Activated B cell treated with CpG ODN at 0.5 μM for 24 hours (primary cell): Measurements from ENCODE around the gene LRG1. TPM values are rescaled to one million over a fixed set of nuclear protein-coding genes. Genes with fewer than 3 reads are reported as not detected.

ENCODE experiments used
- ATAC-seq: fragments of 200-7000 bp; cut with Tn5 transposase; one replicate; pipeline ENCODE4 v1.10.0; 2021; ENCODE audit warnings: low read depth, mild to moderate bottlenecking, moderate library complexity
- CTCF ChIA-PET: fragments of 350-600 bp; sonication (Branson Sonifier 250); formaldehyde crosslinking; loops from one replicate; lab custom pipeline; 2021; ENCODE audit warnings: antibody characterized with exemption; lab: Charles Lee
- POLR2A ChIA-PET: fragments of 350-600 bp; sonication (Branson Sonifier 250); formaldehyde crosslinking; loops from one replicate; lab custom pipeline; 2021; ENCODE audit warnings: antibody characterized with exemption; lab: Charles Lee
- DNase-seq: peaks from one replicate; pipeline ENCODE4 v3.0.0; 2022
- H3K27ac Mint-ChIP-seq: one replicate; pipeline ENCODE4 v1.8.0; 2020; ENCODE audit warnings: mixed read lengths
- H3K27me3 Mint-ChIP-seq: one replicate; pipeline ENCODE4 v1.8.0; 2021; ENCODE audit warnings: mixed read lengths
- H3K36me3 Mint-ChIP-seq: one replicate; pipeline ENCODE4 v1.8.0; 2021; ENCODE audit warnings: low read depth, mixed read lengths
- H3K4me1 Mint-ChIP-seq: one replicate; pipeline ENCODE4 v1.8.0; 2021; ENCODE audit warnings: mixed read lengths
- H3K4me3 Mint-ChIP-seq: one replicate; pipeline ENCODE4 v1.8.0; 2020; ENCODE audit warnings: mild to moderate bottlenecking, mixed read lengths
- H3K9me3 Mint-ChIP-seq: one replicate; pipeline ENCODE4 v1.8.0; 2020; ENCODE audit warnings: mixed read lengths
- CTCF ChIP-seq: fragments of 200-600 bp; IDR thresholded peaks from one replicate; pipeline ENCODE4 v1.8.0; 2022; ENCODE audit warnings: antibody characterized with exemption, mild to moderate bottlenecking
- intact Hi-C: fragments of 100-400 bp; cut with micrococcal nuclease; formaldehyde crosslinking; loops from one replicate; pipeline ENCODE4 v1.15.1; 2024
- total RNA-seq: library from RNA; stranded (reverse); gene quantifications from 2 replicates; pipeline ENCODE4 v1.2.3, GENCODE V29; 2022

Gene LRG1
- total RNA-seq, result 0.42 and 2.0 TPM in 2 replicates

DNA sequence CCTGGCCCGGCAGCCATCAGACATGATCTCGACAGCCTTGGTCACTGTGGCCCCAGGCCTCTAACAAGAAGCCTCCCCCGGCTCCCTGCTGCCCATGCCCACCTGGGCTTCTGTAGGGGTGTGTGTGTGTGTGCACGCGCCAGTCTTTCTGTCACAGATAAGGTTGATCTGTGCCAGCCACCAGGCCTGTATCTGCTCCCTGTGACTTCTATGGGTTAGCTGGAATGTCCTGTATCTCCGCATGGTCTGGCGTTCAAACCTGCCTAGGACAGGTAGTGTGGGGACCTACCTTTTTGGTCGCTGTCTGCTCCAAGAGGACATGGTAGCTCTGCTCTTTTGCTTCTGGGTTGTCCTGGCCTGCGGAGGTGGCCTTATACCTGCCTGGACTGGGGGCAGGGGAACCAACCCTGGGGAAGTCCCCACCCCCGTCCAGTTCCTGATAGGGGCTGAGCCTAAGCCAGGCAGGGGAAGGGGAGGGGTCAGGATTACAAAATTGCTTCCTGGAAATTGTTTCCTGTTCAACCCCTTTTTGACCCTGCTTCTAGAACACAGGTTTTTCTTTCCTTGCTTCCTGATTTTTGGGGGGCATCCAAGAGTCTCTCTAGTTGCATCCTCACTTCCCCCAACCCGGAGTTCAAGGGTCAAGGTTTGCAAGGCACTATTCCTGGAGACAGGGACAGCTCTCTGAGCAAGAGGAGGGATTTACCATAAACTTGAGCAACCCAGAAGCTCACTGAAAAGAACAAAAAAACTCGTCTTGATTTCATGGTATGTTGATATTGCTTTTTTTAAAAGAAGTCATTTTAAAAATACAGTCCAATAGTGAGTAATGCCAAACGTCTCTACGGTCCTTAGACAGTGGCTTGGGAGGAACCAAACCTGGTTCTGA lies at the start of gene LRG1:
Gene LRG1, minus strand, starts transcription at position 344 of the 889 bp plus-strand sequence. Its CDS starts 23 bp downstream, at position 321.
- no peak for TF ChIP-seq CTCF
- H3K36me3 Mint-ChIP-seq, result no peaks in the 10 kb centered on the region
- ChIA-PET CTCF (interaction anchor here (1.2 kb wide), 1 partner anchor 15 kb away, joined by 5 read pairs; no protein-coding TSS in a partner anchor), POLR2A (no interaction called here)
- H3K9me3 Mint-ChIP-seq, result peaks cover 2% of the 10 kb centered on the region
- no peak within 1 kb of the TSS for H3K27ac Mint-ChIP-seq
- peaks cover 15% of the 10 kb centered on the region for H3K4me1 Mint-ChIP-seq
- peaks cover 15% of the 10 kb centered on the region for H3K27me3 Mint-ChIP-seq
- intact Hi-C loops, result no loop called here
- H3K4me3 Mint-ChIP-seq, result peak within 1 kb of the TSS; percentile 69
- DNase-seq (no peak), ATAC-seq (peak; percentile 61)

DNA sequence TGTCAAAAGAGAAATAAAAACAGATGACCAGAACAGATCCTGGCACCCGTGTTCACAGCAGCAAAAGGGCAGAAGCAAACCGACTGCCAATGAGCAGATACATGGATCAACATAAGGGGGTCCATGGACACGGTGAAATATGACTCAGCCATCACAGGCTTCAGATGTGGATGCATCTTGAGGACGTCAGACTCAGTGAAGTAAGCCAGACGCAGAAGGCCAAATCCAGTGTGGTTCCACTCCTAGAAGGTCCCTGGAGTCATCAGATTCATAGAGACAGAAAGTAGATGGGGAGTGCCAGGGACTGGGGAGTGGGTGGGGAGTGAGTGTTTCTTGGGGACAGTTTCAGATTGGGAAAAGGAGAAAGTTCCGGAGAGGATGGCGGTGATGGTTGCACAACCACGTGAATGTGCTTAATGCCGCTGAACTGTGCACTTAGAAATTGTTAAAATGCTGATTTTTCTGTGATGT lies 48.5 kb upstream of the LRG1 start:
- Mint-ChIP-seq H3K9me3 (no peaks in the 10 kb centered on the region), H3K27me3 (peaks cover 43% of the 10 kb centered on the region), H3K36me3 (no peaks in the 10 kb centered on the region), H3K27ac (no peak overlapping the region), H3K4me1 (peaks cover 6% of the 10 kb centered on the region), H3K4me3 (no peak overlapping the region)
- DNase-seq (no peak), ATAC-seq (no peak)
- POLR2A ChIA-PET, result no interaction called here
- TF ChIP-seq CTCF, result no peak
- intact Hi-C loops, result no loop called here
- CTCF ChIA-PET, result no interaction called here

DNA sequence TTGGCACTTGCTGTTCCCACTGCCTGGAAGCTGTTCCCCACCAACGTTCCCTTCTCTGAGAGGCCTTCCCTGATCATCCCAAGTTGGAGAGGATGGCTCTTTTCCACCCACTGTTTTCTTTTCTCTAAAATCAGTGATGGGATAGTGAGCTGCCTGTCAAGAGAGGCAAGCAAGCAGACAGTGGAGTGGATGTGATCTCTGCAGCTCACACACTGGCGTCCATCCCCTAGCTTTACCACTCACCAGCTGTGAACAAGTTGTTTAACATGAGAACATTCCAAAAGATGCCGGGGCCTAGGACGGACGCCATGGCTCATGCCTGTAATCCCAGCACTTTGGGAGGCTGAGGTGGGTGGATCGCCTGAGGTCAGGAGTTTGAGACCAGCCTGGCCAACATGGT lies 47.7 kb upstream of the LRG1 start:
- CTCF ChIA-PET, result interaction anchor here (1.0 kb wide), 1 partner anchor 12 kb away, joined by 3 read pairs; no protein-coding TSS in a partner anchor
- POLR2A ChIA-PET, result no interaction called here
- no peaks in the 10 kb centered on the region for H3K9me3 Mint-ChIP-seq
- no peak for TF ChIP-seq CTCF
- peaks cover 42% of the 10 kb centered on the region for H3K27me3 Mint-ChIP-seq
- no peak for DNase-seq
- intact Hi-C loops, result no loop called here
- no peak for ATAC-seq
- peaks cover 6% of the 10 kb centered on the region for H3K4me1 Mint-ChIP-seq
- no peaks in the 10 kb centered on the region for H3K36me3 Mint-ChIP-seq
- no peak overlapping the region for H3K4me3 Mint-ChIP-seq
- no peak overlapping the region for H3K27ac Mint-ChIP-seq

DNA sequence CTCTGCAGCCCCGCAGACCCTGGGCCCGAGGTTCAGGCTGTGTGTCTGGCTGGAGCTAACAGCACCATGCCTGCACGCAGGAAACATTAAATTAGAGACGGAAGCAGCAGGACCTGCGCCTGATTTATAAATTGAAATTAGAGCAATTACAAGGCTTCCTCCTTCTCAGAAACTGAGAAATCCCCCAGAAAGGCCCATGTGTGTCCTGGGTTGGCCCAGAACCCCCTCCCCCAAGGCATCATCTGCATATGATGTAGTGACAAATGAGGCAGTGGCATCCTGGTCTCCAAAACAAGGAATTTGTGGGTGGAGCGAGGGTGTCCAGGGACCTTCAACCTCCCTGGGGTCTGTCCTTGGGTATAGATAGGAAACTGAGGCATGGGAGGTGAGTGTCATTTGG lies 46.9 kb upstream of the LRG1 start:
- POLR2A ChIA-PET, result no interaction called here
- ATAC-seq (no peak), DNase-seq (no peak)
- CTCF ChIA-PET, result no interaction called here
- no peak overlapping the region for H3K27ac Mint-ChIP-seq
- H3K9me3 Mint-ChIP-seq, result no peaks in the 10 kb centered on the region
- TF ChIP-seq CTCF, result no peak
- intact Hi-C loops, result no loop called here
- no peaks in the 10 kb centered on the region for H3K36me3 Mint-ChIP-seq
- H3K27me3 Mint-ChIP-seq, result peaks cover 46% of the 10 kb centered on the region
- no peak overlapping the region for H3K4me3 Mint-ChIP-seq
- peaks cover 14% of the 10 kb centered on the region for H3K4me1 Mint-ChIP-seq

- no peak for TF ChIP-seq CTCF
- CTCF ChIA-PET, result no interaction called here
- H3K4me3 Mint-ChIP-seq, result no peak overlapping the region
- intact Hi-C loops, result no loop called here
- H3K27ac Mint-ChIP-seq, result no peak overlapping the region
- H3K9me3 Mint-ChIP-seq, result no peaks in the 10 kb centered on the region
- no peaks in the 10 kb centered on the region for H3K36me3 Mint-ChIP-seq
- no peak for DNase-seq
- H3K4me1 Mint-ChIP-seq, result peaks cover 14% of the 10 kb centered on the region
- POLR2A ChIA-PET, result no interaction called here
- no peak for ATAC-seq
- H3K27me3 Mint-ChIP-seq, result peaks cover 42% of the 10 kb centered on the region
These were observed 46.4 kb upstream of the LRG1 start for GRCh38 chr19:4586245-4586644.
